Hippocampal formation (tissue), 2 donors: ENCODE data around the gene SAMD4B.
"Not testable (repeated sequence)": the region's sequence is repeated elsewhere in the genome, so short reads cannot be mapped to it uniquely, and the experiment has no call there.

ENCODE experiments used
- DNase-seq, 2 donors: peaks; one replicate each; lab custom pipeline; 2025; lab: John Stamatoyannopoulos, UW

Gene SAMD4B

DNA sequence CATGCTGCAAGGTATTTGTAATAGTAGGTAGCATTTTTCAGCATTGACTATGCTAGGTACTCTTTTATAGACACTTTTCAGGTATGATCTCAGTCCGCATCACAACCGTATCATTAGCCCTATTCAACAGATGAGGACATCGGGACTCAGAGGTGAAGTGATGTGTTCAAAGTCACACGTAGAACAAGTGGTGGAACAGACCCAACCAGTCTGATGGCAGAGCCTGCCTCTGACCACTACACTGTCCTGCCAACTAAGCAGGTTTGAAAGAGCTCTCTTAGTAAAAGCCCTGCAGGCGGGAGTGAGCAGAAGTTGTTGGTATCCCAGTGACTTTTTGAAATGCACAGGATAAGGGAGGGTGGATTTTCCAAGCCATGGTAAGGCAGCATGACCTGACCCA, 28.5 kb downstream of the SAMD4B start:
- DNase-seq = no peak

DNA sequence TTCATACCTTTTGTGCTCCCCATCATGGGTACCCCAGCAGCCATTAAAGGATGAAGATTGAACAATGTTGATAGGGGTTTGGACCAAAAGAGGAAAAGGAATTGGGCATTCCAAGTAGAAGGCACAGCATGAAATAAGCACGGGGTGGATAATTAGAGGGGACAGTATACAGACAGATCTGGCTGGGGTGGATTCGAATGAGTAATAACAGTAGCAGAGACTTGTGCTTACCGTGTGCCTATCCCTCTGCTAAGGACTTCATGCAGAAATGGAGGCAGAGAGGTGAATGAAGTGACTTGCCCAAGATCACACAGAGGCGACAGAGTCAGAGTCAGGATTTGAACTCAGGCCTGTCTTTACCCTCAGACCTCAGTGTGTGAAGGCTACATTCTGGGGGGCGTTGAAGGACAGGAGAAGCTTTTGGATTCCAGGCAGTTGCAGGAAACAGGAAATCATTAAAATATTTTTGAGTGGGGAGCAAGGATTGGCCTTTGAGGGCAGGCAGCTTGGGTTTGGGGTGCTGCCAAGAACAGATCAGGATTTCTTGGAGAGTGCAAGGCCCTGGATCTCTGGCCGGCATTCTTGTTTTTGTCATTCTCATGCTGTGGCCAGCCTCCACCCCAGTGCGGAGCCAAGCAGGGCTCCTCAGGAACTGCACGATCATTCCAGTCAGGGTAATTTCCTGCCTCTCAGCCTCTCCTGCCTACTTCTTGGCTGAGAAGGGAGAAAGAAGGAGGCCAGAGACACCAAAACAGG, 30.0 kb downstream of the SAMD4B start:
- peak; percentile 23 for DNase-seq

DNA sequence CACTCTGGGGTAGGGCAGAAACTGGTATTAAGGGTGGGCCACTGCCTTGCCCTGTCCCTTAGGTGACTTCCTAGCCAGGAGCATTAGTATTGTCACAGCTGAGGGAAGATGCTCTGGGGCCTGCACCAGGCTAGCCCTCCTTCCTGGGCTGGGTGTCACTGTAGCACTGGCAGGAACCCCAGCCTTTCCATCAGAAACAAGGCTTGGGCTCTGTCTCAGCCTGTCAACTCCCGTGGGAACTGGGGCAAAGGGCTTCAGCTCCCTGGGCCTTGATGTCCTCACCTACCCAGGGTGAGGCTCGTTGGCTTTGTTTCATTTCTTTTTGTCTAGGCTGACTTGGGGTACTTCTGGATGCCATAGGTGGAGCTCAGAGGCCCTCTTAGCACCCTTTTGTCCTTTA, 30.7 kb downstream of the SAMD4B start:
- DNase-seq = no peak

DNA sequence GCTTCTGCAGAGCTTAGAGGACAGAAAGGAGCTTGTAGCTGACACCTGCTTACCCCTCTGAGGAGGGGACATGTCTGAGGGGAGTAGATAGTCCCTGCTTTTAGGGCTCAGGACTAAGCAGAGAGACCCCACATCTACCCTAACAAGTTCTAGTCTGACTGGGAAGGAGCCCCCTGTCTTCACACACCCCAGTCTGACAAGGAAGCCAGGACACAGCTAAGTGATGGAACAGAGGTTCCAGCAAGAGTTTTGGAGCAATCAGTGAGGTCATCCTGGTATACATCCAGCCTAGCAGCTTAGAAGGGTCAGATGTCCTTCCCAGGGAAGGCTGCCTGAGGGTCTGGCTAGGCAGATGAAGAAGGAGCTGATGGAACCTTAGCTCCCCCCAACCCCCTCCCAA, 33.7 kb downstream of the SAMD4B start:
- DNase-seq = no peak

DNA sequence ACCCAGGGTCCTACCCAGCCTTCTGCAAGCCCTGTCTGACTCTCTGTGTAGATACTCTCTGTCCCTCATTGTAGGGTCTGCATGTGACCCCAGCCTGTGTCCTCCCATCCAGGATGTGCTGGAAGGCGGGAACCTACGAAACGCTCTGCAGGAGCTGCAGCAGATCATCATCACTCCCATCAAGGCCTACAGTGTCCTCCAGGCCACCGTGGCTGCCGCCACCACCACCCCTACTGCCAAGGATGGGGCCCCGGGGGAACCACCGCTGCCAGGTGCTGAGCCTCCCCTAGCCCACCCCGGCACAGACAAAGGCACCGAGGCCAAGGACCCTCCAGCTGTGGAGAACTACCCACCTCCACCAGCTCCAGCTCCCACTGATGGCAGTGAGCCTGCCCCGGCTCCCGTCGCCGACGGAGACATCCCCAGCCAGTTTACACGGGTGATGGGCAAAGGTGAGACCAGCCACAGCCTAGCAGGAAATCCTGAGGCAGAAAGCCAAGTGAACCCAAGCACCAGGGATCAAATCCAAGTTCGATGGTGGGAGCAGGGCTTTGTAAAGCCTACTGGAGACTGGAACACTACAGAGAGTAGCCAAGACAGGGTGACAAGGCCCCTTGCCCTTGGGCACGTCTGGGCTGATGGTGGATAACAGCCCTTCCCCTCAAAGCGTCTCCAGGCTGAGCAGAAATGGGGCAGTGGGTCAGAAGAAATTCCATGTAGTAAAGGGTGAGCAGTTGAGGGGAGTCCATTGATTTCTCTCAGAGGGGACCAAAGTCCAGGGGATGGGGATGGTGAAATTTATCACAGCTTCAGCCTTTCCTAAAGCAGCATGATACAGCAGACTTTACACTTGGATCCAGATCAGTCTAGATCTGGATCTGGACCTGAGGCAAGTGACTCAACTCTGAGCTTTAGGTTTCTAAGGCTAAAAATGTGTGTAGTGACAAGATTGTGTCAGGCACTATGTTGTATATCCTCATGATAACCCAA, 35.4 kb downstream of the SAMD4B start:
- no peak for DNase-seq

DNA sequence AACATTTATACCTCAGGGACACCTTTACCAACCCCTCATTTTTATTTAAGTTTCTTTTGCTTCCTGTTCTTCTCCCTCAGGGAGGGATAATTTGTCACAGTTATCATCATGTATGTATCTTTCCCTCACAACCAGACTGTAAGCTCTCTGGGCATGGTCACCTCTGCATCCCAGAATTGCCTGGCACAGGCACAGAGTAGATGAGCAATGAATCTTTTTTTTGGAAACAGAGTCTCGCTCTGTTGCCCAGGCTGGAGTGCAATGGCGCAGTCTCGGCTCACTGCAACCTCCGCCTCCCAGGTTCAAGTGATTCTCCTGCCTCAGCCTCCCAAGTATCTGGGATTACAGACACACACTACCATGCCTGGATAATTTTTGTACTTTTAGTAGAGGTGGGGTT, 37.1 kb downstream of the SAMD4B start:
- DNase-seq = not testable (repeated sequence)

DNA sequence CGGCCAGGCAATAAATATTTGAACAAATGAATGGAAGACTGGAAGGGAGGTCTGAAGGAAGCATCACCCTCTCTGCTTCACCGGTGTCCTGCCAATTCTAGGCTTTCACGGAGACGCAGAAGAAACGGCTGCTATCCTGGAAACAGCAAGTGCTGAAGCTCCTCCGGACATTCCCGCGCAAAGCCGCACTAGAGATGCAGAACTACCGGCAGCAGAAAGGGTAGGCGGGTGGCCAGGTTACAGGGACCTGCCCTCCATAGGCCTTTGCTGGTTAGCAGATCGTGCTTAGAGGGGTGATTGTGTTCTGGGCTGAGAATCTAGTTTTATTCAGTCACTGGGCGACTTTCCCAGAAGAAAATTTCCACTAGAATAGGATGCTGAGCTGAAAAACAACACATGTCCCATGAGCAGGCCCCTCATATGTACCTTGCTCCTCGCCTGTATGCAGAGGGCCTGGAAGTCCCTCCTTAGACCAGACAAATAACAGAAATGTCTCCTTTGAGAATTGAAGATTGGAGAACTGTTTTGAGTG, 37.7 kb downstream of the SAMD4B start:
- DNase-seq = peak in 1 of 2 donors; percentile 35

DNA sequence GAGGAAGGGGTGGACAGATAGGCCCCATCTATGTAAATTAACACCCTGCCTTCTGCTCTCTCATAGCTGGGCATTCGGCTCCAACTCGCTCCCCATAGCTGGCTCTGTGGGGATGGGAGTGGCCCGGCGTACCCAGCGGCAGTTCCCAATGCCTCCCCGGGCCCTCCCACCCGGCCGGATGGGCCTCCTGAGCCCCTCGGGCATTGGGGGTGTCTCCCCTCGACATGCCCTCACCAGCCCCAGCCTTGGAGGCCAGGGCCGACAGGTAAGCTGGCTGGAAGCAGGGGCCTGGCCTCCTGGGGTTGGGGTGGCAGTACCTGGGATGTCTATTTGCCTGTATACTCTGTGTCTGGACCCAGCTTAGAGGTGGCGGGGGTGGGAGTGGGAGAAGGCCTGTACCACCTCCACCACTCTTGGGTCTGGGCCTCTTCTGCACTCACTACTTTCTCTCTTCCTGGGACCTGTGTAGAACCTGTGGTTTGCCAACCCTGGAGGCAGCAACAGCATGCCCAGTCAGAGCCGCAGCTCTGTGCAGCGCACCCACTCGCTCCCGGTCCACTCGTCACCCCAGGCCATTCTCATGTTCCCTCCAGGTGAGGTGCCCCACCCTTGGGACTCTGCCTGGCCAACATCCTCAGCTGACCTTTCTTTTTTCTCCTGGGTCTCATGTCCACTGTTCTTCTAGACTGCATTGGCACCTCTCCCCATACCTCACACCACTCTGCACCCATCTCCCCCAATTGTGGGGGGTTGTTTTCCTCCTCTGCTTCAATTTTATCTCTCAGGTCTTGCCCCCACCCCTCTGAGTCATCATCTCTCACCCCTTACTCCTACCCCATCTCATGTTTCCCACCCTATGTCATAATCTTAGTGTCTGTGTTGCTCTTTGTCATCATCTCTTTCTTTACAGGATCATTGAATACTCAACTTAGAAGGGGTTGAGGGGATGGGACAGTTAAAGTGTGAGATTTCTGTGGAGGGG, 38.6 kb downstream of the SAMD4B start:
- DNase-seq = no peak

DNA sequence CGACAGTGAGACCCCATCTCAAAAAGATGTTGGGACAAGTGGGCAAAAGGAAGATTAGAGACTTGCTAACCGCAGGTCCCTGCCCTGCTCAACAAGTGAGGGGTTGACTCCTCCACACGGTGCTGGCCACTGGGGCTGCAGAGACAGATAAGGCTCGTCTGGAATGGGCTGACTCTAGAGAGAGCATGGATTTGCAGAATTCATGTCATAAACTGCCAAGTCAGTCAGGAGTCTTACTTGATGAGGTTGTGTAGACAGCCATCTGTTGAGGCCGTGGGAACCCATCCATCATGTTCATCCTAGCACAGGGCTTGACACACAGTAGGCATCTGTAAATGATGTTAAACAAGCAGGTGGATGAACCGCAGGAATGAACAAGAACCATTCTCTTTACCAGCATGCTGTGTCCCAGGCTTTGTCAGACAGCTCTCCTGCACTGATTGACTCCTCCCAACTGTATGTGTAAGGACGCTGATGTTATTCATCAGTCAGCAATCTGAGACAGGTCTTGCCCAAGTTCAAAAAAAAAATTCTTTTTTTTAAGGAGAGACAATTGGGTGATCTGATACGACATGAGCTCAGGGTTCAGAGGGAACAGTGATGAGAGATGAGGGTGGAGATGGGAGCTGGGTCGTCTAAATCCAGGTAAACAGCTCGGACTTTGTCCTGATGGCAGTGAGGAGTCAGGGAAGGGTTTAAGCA, 39.8 kb downstream of the SAMD4B start:
- no peak for DNase-seq

DNA sequence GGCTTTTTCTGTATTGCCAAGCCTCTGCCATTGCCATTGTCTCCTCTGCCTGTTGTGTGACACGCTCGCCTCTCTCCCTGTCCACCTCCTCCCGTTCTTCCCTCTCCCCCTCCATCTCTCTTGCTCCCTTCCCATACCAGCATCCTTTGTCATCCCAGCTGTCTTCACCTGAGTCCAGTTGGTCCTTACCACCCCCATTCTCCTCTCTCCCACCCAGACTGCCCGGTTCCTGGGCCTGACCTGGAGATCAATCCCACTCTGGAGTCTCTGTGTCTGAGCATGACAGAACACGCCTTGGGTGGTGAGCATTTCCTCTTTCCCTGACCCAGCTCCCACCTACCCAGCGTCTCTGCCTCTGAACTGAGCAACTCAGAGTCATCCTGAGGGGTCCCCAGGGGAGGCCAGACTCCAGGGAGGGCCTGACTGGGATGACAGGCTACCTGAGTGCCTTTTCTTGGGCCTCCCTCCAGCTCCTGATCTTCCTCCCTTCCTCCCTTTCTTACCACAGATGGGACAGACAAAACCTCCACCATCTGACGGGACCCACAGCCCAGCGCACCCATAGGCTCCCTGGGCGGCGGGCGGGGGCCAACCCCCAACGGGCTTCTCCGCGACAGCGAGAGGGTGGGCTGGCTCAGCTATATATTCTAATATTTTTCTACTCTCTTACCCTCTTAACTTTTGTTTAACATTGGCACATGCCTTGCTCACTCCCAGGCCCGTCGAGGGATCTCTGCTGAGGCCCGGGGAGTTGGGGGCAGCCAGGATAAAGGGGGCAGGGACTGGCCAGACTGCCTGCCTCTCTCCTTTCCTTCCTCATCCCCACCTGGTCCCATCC, 41.0 kb downstream of the SAMD4B start:
- DNase-seq = no peak

DNA sequence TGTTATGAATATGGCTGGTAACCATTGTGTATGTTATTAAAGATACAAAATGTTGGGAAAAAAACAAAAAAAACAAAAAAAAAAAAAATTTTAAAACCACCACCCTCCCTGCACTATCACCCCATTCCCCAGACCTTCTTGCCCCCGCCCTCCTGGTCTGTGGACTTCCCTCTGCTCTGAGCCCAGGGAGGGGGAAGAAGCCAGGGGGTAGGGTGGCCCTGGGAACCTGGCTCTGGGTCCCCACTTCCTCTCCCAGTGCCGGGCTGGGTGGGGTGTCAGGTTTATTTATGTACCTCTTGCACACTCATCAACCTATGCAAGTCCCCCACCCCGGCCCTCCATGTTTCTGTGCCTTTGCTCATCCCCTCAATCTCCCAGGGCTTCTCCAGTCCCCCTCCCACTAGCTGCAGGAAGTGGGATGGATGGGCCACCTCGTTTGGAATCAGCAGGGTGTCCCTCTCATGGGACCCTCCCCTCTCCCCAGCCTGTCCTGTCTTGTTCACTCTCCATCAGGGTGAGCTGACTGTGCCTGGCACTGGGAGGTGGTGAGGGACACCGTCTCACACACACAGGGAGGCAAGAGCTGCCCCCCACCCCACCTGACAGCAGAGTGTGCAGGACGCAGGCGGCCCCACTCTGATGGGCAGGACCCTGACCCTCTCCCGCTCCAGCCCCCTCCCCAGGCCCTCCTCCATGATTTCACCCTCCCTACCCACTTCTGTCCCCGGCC, 42.8 kb downstream of the SAMD4B start:
- no peak for DNase-seq

DNA sequence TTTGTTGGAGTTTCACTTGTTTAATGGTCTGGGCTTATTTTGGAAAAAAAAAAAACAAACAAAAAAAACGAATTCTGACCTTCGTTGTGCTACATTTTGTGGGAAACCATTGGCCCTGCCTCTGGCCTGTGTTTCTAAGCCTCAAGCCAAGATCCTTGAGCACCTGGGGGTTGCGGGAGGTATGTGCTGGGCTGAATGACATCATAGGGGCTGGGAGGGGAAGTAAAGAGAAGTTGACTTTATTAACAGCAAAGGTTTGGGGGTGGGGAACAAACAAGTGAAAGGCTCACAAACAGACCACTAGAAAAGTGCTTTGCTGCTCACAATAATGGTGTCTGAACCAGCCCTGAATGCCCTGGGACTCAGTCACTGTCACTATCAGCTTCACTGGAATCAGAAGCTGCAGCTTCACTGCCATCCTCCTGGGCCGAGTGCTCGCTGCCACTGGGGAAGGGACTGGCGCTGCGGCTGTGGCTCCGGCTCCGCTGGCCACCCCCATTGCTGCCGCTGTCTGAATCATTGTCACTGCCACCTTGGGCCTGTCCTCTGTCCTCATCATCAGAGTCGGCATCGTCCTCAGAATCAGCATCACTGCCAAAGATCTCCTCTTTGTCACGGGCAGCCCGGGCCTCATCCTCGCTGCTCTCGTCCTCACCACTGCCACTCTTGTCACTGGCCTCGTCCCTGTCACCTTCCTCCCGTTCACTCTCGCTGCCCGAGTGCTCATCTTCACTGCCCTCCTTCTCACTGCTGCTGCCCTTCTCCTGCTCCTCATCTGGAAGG, 43.6 kb downstream of the SAMD4B start:
- no peak for DNase-seq

DNA sequence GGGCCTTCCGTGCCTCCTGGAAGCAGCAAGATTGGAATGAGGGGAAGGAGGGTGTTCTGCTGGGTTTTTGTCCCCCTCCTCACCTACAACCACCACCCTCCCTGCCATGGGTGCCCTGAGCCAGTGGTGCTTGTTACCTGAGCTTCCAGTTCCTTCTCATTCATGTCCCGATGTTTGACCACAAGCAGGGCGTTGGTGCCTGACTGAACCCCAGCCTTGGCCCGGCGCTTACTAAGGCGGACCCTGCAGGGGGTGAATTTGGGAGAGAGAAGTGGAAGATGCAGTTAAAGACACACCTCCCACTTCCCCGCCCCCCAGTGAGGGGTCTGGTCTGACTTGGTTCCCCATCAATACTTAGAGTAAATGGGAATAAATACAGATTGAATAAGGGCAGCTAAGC, 44.3 kb downstream of the SAMD4B start:
- DNase-seq = no peak

DNA sequence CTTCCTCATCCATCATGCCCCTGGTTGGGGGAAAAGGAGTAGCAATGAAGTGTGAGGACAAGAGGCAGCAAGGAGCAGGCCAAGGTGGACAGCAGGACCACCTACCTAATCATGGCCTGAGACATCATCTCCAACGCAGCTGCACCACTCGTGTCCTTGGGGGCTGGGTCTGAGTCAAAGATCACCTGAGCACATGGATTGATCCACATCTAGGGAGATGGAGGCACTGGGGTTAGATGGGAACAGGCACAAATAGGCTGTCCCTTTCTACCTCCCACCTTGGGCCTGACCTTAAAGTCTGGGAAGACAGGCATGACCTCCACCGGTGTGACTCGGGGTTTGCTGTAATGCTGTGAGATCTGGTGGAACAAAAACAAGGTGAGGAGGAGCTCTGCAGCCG, 46.4 kb downstream of the SAMD4B start:
- DNase-seq = no peak

DNA sequence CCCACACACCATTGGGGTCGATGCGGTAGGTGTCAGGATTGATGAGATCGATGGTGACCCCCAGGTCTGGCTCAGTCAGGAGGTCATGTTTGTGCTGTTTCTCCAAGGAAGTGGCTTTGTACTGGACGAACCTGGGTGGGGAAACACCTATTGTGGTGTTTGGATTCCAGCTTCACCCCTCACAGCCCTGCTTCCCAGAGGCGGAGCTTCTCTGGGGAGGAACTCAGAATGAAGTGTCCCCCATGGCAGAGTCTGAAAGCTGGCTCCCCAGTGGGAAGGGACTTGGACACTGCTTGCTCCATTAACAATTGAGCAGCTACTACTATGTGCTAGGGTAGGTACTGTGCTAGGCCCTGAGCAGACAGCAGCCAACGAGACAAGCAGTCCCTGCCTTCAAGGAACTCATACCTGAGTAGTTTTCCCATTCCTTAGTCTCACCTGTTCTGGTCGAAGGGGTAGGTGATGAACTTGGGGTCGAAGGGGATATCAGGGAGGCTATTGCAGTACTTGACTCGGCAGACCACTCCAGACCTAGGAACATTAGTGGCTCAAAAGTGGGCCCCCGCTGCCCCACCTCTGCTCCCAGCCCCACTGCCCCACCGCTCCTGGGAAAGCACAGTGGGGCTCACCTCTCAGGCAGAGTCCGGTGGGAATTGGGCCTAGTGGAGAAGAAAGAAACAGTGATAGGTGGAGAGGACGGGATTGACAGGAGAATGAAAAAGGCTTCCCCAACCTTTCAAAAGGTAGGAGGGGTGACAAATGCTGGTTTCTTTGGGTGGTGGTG, 47.6 kb downstream of the SAMD4B start:
- no peak for DNase-seq

DNA sequence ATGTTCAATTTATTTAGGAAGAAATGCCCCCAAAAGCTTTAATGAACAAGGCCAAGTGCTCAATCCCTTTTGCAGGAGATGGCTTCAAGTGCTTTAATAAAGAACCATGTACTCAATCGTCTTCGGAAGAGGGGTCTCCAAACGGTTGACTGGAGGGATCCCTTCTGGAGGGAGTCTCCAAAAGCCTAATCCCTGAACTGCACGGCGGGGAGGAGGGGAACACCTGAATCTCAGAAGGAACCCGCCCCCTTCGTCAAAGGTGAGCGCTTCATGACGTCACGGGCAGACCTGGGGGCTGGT, 48.2 kb downstream of the SAMD4B start:
- DNase-seq = no peak

DNA sequence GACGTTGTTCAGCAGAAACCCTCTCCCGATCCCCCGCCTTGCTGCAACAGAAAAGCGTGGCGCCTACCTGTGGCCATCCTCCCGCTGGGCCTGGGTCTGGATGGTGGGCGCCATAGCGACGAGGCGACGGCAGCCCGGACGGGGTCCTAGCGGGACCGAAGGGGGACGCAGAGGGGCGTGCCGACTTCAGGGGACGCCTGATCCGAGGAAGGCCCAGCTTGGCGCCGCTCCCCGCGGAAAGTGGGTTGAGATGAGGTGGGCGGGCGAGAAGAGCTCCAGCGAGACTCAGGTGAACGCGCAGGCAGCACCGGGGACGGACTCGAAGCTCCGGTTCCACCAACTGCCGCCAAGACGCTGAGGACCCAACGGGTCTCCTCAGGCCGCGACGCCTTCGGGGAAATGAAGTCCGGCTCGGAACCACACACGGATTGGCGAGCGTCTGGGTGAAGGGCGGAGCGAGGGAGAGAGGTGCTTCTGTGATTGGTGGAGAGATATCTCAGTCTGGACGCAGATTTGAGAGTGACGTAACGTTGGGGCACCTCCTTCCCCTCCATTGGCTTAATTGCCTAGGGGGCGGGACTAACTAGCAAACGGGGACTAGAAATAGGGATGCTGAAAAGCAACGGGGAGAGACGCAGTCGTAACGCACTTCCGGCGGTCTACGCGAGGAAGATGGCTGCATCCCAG, 48.7 kb downstream of the SAMD4B start, which contains the start of the genes MED29 and PAF1:
Gene MED29, plus strand, starts transcription at position 628 of the 687 bp plus-strand sequence. Its CDS starts 45 bp downstream, at position 673.
Gene PAF1, minus strand, starts transcription at position 356 of the 687 bp plus-strand sequence. Its CDS starts 242 bp downstream, at position 114.
- peak; percentile 97 to 100 for DNase-seq
